Stimulated activated CD8-positive, alpha-beta memory T cell treated with anti-CD3 and anti-CD28 coated beads, Interleukin-4, amount 100 ng/mL, for 4 hours (primary cell): ENCODE data around the gene SPON1.
"Not testable (repeated sequence)": the region's sequence is repeated elsewhere in the genome, so short reads cannot be mapped to it uniquely, and the experiment has no call there.

ENCODE experiments used
- DNase-seq, 2 donors: peaks; one replicate each; pipeline ENCODE4 v3.0.0-alpha.2; 2020; ENCODE audit warnings: low read depth in 2 of 2, low spot score in 1 of 2

SPON1 gene

DNA sequence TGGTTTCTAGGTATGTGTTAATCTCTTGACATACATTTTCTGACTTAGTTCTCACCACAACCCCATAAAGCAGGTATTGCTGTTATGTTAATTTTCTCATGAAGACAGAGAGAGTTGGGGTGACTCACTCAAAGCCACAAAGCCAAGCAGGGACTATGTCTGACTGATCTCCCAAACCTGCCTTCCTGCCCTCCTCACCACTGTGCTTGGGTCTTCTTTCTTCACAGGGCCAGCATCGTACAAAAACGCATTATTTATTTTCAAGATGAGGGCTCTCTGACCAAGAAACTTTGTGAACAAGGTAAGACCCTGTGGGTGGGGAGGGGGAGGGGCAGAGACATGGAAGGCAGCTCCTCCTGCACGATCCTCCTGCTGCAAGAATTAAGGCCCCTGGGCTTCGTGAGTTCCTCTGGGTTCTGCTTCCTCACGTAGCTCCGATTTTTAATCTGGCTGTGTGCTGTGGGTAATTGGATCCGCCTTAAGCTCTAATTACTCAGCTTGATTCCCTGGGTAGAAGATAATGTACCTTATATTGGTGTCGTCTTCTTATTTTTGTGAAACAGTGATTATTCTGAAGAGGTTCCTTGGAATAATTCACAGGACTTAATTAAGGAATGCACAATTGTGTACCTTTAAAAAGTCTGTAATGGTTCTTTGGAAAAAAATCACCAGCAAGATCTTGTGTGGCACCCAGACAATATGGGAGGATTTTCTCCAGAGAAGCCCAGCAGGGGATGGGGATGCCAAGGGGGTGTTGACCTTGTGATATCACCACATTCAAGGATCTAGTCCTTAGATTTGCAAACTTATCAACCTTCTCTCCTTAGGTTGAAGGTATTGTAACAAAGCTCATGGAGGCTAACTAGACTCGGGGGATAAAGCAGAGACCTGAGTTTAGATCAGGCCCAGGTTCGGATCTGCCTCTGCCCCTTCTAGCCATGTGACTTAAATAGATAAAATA lies 112.9 kb downstream of the SPON1 start:
- peak; percentile 6 to 19 for DNase-seq

DNA sequence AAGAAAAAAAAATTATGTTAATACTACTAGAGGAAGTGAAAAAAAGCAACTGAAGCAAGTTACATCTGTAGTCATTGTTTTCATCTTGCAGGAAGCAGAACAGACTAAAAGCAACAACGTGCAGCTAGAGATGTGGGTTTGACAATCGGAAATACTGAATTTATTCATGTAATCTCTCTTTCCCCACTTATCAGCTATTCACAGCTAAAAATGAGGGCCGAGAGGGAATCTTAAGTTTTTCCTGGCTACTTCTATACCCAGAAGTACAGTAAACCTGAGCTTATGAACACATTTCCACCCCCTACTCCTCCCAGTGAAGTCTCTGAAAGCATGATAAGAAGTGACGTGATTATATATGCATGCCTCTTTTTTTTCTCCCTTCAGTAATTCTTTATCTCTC lies 116.5 kb downstream of the SPON1 start:
- no peak for DNase-seq

DNA sequence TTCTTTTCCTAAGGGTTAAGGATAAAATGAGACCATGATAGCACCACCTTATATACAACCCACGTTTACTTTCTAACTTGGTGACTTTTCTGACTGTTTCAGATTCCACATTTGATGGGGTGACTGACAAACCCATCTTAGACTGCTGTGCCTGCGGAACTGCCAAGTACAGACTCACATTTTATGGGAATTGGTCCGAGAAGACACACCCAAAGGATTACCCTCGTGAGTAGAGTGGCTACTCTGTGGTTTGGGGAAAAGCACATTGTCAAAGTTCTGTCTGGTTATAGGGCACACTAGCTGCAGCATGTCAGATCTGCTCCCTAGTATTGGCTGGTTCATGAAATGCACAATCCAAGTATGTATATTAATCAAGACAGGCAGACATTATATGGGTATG lies 117.3 kb downstream of the SPON1 start:
- DNase-seq = no peak

DNA sequence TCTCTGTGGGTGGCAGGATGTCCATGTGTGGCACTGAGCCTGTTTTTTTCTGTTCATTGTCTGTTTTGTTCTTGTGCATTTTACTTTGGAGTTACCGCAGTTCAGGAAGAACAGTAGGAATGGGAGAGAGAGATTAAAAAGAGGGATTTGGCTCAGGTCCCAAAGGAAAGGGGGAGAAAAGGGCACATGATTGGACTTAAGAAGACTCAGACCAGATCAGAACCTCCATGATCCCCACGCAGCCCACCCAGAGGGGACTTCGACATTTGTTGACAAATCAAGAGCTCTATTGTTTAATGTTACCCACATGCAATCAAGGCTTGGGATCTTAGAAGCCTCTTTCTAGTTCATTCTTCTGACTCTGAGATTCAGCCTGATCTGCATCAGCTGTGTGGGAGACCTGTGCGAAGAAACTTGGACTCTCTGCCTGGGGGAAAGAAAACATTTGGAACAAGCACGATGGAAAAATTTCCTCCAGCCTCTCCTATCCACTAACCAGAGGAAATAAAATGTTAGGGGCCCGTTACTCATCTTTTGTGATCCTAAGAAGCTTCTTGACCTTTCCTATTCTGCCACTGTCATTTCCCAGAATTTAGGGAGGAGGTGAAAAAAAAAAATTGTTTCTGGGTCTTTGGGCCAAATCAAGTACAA lies 119.2 kb downstream of the SPON1 start:
- no peak for DNase-seq

DNA sequence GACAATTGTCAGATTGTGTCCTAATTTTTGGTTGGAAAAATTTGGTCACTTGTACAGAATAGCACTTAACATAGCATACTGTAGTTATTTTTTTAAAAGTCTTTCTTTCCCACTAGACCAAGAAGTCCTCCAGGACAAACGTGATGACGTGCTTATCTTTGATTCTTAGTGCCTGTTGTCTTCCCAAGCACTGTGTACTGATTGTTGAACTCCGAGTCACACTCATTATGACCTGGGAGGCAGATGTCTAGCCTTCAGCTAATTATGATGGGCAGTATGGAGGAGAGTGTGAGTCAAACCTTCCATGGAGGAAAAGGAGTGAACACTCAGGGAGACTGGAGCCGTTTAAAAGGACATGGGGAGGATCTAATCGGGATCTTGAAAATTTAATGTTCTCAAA lies 119.8 kb downstream of the SPON1 start:
- no peak for DNase-seq

DNA sequence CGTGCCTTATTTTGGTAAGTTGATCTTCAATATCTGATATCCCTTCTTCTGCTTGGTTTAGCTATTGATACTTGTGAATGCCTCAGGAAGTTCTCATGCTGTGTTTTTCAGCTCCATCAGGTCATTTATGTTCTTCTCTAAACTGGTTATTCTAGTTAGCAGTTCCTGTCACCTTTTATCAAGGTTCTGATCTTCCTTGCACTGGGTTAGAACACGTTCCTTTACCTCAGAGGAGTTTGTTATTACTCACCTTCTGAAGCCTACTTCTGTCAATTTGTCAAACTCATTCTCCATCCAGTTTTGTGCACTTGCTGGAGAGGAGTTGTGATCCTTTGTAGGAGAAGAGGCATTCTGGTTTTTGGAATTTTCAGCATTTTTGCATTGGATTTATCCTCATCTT lies 126.3 kb downstream of the SPON1 start:
- not testable (repeated sequence) for DNase-seq

DNA sequence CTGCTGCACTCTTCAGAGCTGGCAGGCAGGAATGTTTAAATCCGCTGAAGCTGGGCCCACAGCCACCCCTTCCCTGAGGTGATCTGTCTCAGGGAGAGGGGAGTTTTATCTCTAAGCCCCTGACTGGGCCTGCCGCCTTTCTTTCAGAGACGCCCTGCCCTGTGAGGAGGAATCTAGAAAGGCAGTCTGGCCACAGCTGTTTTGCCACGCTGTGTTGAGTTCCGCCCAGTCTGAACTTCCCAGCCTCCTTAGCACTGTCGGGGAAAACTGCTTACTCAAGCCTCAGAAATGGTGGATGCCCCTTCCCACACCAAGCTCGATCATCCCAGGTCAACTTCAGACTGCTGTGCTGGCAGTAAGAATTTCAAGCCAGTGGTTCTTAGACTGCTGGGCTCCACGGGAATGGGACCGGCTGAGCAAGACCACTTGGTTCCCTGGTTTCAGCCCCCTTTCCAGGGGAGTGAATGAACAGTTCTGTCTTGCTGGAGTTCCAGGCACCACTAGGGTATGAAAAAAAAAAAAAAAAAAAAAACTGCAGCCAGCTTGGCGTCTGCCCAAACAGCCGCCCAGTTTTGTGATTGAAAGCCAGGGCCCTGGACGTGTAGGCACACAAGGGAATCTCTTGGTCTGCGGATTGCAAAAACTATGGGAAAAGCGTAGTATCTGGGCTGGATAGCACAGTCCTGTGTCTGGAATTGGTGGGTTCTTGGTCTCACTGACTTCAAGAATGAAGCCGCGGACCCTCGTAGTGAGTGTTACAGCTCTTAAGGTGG lies 127.4 kb downstream of the SPON1 start:
- DNase-seq = no peak

DNA sequence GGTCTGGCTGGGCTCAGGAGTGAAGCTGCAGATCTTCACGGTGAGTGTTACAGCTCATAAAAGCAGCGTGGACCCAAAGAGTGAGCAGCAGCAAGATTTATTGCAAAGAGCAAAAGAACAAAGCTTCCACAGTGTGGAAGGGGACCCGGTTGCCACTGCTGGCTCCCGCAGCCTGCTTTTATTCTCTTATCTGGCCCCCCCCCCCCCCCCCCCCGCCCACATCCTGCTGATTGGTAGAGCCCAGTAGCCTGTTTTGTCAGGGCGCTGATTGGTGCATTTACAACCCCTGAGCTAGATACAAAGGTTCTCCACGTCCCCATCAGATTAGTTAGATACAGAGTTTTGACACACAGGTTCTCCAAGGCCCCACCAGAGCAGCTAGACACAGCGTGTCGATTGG lies 128.1 kb downstream of the SPON1 start:
- DNase-seq = not testable (repeated sequence)

DNA sequence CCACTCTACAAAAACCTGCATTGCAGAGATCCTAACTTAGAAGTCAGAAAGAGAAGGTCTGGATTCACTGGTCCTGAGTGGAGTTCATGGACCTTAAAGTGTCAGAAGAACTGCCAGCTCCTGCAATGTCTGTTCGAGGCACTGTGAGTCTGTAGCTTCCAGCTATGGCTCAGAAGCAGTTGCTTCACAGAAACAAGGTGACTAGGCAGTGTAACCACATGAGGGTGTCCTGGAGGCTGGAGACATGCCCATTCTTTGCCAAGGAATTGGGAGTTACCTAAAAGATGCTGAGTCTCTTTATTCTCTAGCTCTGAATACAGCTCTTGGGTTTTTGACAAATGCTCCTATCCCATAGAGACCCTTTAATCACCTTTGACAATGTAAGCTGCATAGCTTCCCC lies 130.5 kb downstream of the SPON1 start:
- DNase-seq = no peak

DNA sequence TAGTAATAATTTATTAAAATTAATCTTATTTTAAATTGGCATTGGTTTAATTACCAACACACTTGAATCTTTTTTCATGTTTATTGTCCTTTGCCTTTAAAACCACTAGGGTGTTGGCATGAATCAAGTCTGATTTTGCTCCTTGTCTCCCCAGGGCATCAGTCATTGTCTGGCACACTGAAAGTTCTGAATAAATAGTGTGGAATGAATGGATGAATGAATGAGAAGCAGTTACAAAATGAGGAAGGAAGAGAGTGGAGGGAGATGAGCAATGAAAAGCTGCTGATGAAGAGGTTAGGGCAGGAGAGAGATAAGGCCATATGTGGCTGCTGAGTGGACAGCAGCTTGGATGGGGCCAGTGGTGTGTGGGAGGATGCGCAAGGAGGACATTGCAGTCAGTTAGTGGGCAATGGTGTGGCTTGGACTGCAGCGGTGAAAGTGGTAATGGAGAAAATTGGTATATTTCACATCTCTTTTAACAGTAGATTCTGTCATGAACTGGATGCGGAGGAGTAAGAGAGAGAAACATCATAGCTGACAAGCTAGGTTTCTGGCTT lies 132.0 kb downstream of the SPON1 start:
- DNase-seq = no peak

DNA sequence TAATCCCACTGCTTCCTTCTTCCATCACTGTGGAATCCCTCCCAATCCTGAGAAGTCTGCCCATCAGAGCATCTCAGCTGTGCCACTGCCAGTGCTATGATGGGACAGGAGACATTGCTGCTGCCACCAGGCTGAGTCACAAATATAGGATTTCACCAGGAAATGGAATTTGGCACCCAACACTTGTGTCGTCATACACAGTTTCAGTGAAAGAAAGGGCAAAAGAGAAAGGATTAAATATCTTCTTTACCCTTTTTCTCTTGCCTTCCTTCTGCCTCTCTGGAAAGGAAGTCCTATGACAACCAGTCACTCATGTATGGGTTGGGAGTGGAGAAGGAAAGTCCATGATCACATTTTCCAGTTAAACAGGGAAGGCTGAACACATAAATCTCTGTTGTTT lies 133.4 kb downstream of the SPON1 start:
- no peak for DNase-seq

DNA sequence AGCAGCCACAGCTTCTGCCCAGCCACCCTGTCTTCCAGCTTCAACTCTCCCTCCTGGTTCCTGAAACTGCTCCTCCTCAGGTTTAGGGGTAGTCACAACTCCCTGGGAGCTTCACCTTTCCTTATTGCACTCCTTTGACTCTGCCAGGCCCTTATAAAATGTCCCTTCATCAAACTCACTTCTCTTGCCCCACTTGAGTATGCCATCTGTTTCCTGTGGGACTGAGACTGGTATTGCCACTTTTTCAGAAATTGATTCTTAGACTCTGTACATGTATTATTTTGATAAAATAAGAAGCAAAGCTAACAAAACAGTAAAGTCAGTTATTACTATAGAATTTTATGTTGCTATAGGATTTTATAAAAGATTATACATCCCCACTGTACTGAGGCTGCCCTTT lies 134.1 kb downstream of the SPON1 start:
- no peak for DNase-seq

DNA sequence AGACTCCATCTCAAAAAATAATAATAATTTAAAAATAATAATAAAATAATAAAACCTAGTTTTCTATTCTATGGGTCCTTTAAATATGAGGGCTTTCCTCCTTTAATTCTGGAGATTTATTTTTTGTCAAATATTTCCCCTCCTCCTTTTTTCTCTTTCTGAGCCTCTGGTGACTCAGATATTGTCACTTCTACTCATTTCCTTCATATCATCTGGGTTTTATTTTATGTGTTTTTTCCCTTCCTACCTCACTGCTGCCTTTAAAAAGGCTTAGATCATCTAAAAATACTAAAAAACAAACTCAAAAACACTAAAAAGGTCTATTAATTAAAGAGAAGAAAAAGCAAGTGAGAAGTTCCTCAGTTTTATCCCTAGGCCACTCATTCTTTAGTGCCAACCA lies 138.9 kb downstream of the SPON1 start:
- no peak for DNase-seq

DNA sequence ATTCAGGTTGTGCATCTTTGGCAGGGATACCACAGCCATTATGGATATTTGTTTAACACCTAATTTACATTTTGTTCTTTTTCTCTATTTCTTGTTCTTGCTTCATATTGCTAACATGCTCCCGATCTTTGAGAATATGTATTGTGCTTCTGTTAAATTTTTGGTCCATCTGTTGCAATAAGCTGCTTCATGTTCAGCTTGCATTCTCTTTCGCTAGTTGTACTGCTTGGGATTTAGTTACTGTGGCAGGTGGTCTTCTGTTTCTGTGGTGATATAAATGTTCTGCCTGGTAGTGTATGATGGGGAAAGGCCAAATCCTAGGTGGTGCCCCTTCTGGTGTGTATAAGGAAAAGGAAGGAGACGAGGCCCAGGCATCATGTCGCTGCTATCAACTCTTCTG lies 140.2 kb downstream of the SPON1 start:
- DNase-seq = no peak

DNA sequence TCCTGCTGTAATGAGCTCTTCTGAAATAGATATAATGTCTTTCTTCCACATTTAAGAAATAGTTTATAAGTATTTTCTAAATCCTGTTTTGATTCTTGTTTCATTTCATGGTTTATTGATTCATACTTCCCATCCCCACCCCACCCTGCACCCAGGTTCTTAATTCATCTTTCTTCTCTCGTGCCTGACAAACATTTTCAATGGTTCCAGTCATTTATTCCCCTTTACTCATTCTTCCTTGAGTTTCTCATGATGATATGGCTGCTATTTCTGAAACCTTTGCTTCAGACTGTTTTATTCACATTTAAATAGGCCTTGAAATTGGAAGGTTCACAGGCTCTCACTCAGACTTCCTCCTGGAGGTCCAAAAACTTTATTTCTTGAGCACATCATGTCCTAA lies 142.9 kb downstream of the SPON1 start:
- no peak for DNase-seq

DNA sequence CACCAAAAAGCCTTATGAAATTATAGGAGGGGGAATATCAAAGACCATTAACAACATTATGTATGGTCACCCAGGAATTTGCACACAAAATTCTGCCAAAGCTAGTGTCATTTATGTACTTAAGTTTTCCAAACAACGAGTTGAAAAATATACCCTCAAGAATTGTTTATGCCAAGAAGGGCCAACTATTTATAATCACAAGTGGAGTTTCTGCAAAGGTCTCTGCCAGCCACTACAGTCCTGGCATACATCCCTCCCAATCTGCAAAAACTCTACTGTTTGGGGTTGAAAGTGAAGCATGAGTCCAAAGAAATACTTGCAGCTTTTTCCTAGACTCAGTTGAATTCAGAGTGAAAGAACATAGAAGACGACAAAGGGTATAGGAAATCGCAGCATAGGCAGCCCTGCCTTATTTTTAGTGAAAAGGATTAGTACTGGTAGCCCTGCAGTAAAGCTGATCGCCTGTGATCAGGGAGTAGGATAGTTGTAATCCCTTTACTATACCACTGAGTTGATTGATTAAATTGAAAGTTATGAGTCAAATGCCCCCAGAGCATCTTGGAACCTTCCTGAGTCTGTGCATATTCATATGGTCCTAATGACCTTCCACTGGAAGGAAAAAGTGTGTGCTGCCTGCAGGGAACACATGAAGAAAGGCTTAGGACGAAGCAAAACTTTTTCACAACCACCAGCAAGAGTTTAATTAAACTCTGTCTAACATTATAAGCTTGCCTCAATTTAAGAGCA lies 144.0 kb downstream of the SPON1 start:
- no peak for DNase-seq

DNA sequence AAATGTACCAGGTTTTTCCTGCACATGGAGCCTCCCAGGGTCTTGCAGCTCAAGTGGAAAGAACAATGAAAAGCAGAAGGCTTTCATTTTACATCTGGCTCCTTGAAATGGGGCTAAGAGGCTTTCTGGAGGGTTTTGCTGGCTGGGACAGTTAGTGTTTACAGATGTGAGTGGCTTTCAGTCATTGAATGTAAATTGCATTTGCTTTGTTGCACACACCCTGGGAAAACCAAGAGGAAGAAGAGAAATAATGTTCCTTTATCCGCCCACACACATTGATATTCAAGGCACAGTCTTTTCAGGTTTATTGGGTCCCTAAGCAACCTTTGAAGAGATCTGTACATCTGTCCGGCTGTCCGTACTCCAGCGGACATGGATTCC lies 144.5 kb downstream of the SPON1 start:
- no peak for DNase-seq

DNA sequence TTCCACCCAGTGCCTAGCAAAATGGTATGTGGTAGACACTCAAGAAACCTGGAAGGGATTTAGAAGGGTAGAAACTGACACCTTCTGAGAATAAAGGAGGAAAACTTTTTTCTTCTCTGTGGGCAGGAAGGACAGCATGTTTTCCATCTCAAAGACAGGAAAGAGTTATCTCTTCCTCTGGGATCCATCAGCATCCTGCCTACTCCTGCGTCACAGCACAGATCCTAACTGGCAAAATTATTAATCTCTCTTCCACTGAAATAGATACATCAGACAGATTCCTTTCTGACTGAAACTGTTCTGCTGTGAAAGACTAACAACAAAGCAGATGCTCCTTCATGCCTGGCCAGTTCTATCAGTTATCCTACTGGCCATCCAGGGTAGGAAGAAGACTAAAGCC lies 147.2 kb downstream of the SPON1 start:
- DNase-seq = no peak

DNA sequence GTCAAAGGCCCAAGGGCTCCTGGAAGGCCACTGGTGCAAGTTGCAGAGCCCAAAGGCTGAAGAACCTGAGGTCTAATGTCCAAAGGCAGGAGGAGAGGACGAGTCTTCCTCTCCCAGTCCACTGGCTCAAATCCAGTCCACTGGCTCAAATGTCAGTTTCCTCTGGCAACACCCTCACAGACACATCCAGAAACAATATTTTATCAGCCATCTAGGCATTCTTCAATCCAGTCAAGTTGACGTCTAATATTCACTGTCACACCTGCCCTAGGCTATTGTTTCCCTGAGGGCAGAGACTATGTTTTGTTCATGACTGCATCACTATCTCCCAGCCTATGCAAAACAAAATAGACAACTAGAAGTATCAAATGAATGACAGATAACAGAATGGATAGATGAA lies 148.1 kb downstream of the SPON1 start:
- DNase-seq = no peak

DNA sequence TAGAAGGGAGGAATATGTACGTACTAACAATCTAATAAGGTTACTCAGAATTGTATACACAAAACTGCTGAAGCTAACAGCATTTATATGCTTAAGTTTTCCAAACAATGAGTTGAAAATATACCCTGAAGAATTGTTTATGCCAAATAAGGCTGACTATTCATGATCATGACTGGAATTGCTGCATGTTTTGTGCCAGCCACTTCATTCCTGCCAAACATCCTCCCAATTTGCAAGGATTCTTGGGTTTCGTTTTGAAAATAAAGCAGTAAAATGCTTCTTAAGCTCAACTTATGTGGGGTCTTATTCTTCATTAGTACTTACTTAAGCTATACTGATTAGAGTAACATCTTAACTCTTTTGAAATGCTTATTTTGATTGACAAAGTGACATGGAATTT lies 149.0 kb downstream of the SPON1 start:
- no peak for DNase-seq

DNA sequence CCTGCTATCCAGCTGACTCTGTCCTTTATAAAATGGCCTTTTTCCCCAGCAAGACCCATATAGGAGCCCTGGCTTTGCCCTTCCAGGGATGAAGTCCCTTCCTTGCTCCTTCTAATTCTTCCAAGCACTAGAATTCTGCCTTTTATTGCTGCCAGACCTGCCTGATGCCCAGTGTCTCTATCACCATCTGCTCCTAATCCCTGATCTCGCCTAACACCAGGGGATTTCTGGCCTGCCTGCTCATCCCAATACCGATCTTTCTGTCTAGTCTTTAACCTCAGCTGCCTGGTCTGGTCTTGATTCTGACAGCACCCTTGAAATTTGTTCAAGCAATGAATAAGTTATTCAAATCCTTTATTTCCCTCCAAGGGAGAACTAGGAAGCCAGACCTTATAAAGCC lies 150.2 kb downstream of the SPON1 start:
- DNase-seq = no peak
